Gastroesophageal sphincter (tissue), 3 donors: ENCODE results near the gene OBP2B.

Experiments
- EP300 ChIP-seq: sonication (generic); formaldehyde crosslinking; IDR thresholded peaks from one replicate; pipeline ENCODE4 v1.6.1; 2017; ENCODE audit warnings: antibody characterized with exemption, mild to moderate bottlenecking
- POLR2A ChIP-seq, 2 donors: fragments of 450-650 bp; IDR thresholded peaks; one replicate each; pipeline ENCODE4 v1.6.1; 2017; ENCODE audit warnings: antibody characterized with exemption in 2 of 2, mild to moderate bottlenecking in 2 of 2, moderate library complexity in 1 of 2
- TF ChIP-seq, protein P1 (sequence below), 4 experiments: fragments of 200-600 bp in 2 of 4; fragments of 450-650 bp in 2 of 4; sonication (generic) in 1 of 4; IDR thresholded peaks; one replicate each; pipeline ENCODE4 v1.5.1; 2017 to 2019; ENCODE audit warnings: antibody characterized with exemption in 4 of 4, mild to moderate bottlenecking in 2 of 4, moderate library complexity in 2 of 4

GRCh38 chr9:133202688-133203453 is 6.2 kb downstream of the OBP2B start:
- TF ChIP-seq POLR2A (IDR thresholded peaks at IDR 0.05) (no peak), EP300 (no peak)
- TF ChIP-seq, protein P1, sequence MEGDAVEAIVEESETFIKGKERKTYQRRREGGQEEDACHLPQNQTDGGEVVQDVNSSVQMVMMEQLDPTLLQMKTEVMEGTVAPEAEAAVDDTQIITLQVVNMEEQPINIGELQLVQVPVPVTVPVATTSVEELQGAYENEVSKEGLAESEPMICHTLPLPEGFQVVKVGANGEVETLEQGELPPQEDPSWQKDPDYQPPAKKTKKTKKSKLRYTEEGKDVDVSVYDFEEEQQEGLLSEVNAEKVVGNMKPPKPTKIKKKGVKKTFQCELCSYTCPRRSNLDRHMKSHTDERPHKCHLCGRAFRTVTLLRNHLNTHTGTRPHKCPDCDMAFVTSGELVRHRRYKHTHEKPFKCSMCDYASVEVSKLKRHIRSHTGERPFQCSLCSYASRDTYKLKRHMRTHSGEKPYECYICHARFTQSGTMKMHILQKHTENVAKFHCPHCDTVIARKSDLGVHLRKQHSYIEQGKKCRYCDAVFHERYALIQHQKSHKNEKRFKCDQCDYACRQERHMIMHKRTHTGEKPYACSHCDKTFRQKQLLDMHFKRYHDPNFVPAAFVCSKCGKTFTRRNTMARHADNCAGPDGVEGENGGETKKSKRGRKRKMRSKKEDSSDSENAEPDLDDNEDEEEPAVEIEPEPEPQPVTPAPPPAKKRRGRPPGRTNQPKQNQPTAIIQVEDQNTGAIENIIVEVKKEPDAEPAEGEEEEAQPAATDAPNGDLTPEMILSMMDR (IDR thresholded peaks at IDR 0.05), result no peak
